ENCODE results near the gene CTRB2.

CTRB2 gene

GRCh38 chr16:75206749-75207451 is at the start of gene CTRB2:
CTRB2 (minus strand) TSS chr16:75207161; CDS start chr16:75207141, 20 bp downstream.
- no peak for DNase-seq (ENCODE audit: low read depth)

GRCh38 chr16:75256059-75256571 is 49.2 kb upstream of the CTRB2 start:
- no peak for DNase-seq (ENCODE audit: low read depth)

GRCh38 chr16:75254359-75254837 is 47.4 kb upstream of the CTRB2 start:
- DNase-seq (ENCODE audit: low read depth) = no peak

- no peak for DNase-seq (ENCODE audit: low read depth)
These were observed 46.3 kb upstream of the CTRB2 start for GRCh38 chr16:75252946-75253911.

GRCh38 chr16:75252049-75252864 is 45.3 kb upstream of the CTRB2 start:
- no peak for DNase-seq (ENCODE audit: low read depth)

- DNase-seq (ENCODE audit: low read depth) = no peak
These were observed 44.5 kb upstream of the CTRB2 start, which contains the start of gene BCAR1 for GRCh38 chr16:75251280-75252048. BCAR1 (minus strand) TSS chr16:75251624; CDS start chr16:75251482, 142 bp downstream.

GRCh38 chr16:75250809-75251279 is 43.9 kb upstream of the CTRB2 start:
- DNase-seq (ENCODE audit: low read depth) = no peak

GRCh38 chr16:75250089-75250808 is 43.3 kb upstream of the CTRB2 start:
- no peak for DNase-seq (ENCODE audit: low read depth)

- DNase-seq (ENCODE audit: low read depth) = no peak
These were observed 42.5 kb upstream of the CTRB2 start for GRCh38 chr16:75249441-75249840.

GRCh38 chr16:75248536-75249380 is 41.8 kb upstream of the CTRB2 start:
- DNase-seq (ENCODE audit: low read depth) = no peak

GRCh38 chr16:75248142-75248535 is 41.2 kb upstream of the CTRB2 start:
- DNase-seq (ENCODE audit: low read depth) = no peak

GRCh38 chr16:75247249-75247648 is 40.3 kb upstream of the CTRB2 start:
- DNase-seq (ENCODE audit: low read depth) = no peak

GRCh38 chr16:75246504-75247205 is 39.7 kb upstream of the CTRB2 start:
- no peak for DNase-seq (ENCODE audit: low read depth)

- no peak for DNase-seq (ENCODE audit: low read depth)
These were observed 38.1 kb upstream of the CTRB2 start for GRCh38 chr16:75244844-75245758.

GRCh38 chr16:75244225-75244809 is 37.4 kb upstream of the CTRB2 start:
- no peak for DNase-seq (ENCODE audit: low read depth)

- DNase-seq (ENCODE audit: low read depth) = no peak
These were observed 36.8 kb upstream of the CTRB2 start for GRCh38 chr16:75243667-75244224.

Data from stimulated activated CD4-positive, alpha-beta T cell treated with anti-CD3 and anti-CD28 coated beads, Interleukin-2, amount 100 ng/mL, for 4 hours (primary cell).